ENCODE measurements around the gene DTNA.

DTNA gene

GRCh38 chr18:34695310-34695709, 14.8 kb upstream of the DTNA start:
- no peak overlapping the region for H3K27ac ChIP-seq (ENCODE audit: low read length)
- H3K9me3 ChIP-seq (replicated peaks; ENCODE audit: insufficient read depth, low read length) = no peaks in the 10 kb centered on the region
- no peaks in the 10 kb centered on the region for H3K79me2 ChIP-seq (ENCODE audit: low read length)
- H4K20me1 ChIP-seq (ENCODE audit: insufficient read depth, low read length) = no peaks in the 10 kb centered on the region
- no peak for DNase-seq
- H3K9ac ChIP-seq (ENCODE audit: low read length) = no peak overlapping the region
- H3F3A ChIP-seq (ENCODE audit: insufficient read depth, low read length) = no peaks in the 10 kb centered on the region
- no peaks in the 10 kb centered on the region for H3K27me3 ChIP-seq (replicated peaks; ENCODE audit: insufficient read depth, low read length)
- TF ChIP-seq EZH2phosphoT487 (IDR thresholded peaks at IDR 0.05; ENCODE audit: low read length) (no peak), EZH2 (optimal IDR thresholded peaks at IDR 0.05; ENCODE audit: low read depth, low read length) (no peak), CTCF (IDR thresholded peaks at IDR 0.05; ENCODE audit: low read length) (no peak)
- no peak overlapping the region for H3K4me3 ChIP-seq (ENCODE audit: low read length)
- H3K4me2 ChIP-seq (ENCODE audit: low read depth, low read length) = no peak overlapping the region
- no peaks in the 10 kb centered on the region for H3K4me1 ChIP-seq (ENCODE audit: low read length)
- no peak overlapping the region for H2AFZ ChIP-seq (ENCODE audit: low read length)
- H3K9me2 ChIP-seq (replicated peaks; ENCODE audit: insufficient read depth, low read length) = no peaks in the 10 kb centered on the region
- no peaks in the 10 kb centered on the region for H3K36me3 ChIP-seq (replicated peaks; ENCODE audit: insufficient read depth, low read length)

DNA sequence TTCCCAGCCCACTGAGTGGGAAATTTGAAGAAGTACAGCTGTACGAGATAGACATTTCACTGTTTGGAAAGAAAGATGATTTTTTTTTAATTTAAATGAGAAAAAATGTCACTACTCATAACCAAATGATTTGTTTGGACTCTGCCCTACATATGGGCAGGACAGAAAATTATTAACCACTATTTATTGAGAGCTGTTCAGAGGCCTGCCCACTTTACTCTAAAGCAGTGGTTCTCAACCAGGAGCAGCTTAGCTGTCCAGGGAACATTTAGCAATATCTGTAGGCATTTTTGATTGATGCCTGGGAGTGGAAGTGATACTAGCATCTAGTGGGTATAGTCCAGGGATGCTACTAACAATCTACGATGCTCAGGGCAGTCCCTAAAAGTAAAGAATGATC, 13.4 kb upstream of the DTNA start:
- Histone ChIP-seq H3K9me2 (replicated peaks; ENCODE audit: insufficient read depth, low read length) (no peaks in the 10 kb centered on the region), H3K4me2 (ENCODE audit: low read depth, low read length) (no peak overlapping the region), H3K9me3 (replicated peaks; ENCODE audit: insufficient read depth, low read length) (no peaks in the 10 kb centered on the region), H3K27ac (ENCODE audit: low read length) (no peak overlapping the region), H3K79me2 (ENCODE audit: low read length) (no peaks in the 10 kb centered on the region), H4K20me1 (ENCODE audit: insufficient read depth, low read length) (no peaks in the 10 kb centered on the region), H3K27me3 (replicated peaks; ENCODE audit: insufficient read depth, low read length) (no peaks in the 10 kb centered on the region), H3K36me3 (replicated peaks; ENCODE audit: insufficient read depth, low read length) (no peaks in the 10 kb centered on the region), H3K9ac (ENCODE audit: low read length) (no peak overlapping the region), H3K4me3 (ENCODE audit: low read length) (no peak overlapping the region), H3F3A (ENCODE audit: insufficient read depth, low read length) (no peaks in the 10 kb centered on the region), H2AFZ (ENCODE audit: low read length) (no peak overlapping the region), H3K4me1 (ENCODE audit: low read length) (no peaks in the 10 kb centered on the region)
- no peak for TF ChIP-seq EZH2phosphoT487 (IDR thresholded peaks at IDR 0.05; ENCODE audit: low read length)
- TF ChIP-seq CTCF (IDR thresholded peaks at IDR 0.05; ENCODE audit: low read length) = no peak
- TF ChIP-seq EZH2 (optimal IDR thresholded peaks at IDR 0.05; ENCODE audit: low read depth, low read length) = no peak
- no peak for DNase-seq

DNA sequence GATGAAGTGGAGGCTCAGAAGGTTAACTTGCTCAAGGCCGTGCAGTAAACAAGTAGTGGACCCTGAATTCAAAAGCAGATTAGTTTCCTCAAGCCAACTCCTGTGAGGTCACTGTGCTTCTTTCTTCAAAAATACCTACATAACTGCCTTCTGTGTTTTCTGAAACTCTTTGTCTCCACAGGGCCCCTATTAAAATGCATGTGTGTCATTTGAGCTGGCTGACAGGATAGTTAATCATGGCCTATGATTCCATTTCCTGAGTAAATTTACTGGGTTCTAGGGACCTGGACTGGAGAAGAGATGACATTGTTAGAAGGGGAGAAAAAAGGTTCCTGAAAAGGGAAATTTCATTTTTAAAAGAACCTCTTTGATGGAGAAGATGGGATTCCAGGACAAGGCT, 12.9 kb upstream of the DTNA start:
- TF ChIP-seq CTCF (IDR thresholded peaks at IDR 0.05; ENCODE audit: low read length) (no peak), EZH2 (optimal IDR thresholded peaks at IDR 0.05; ENCODE audit: low read depth, low read length) (no peak), EZH2phosphoT487 (IDR thresholded peaks at IDR 0.05; ENCODE audit: low read length) (no peak)
- Histone ChIP-seq H3K4me3 (ENCODE audit: low read length) (no peak overlapping the region), H3K27me3 (replicated peaks; ENCODE audit: insufficient read depth, low read length) (no peaks in the 10 kb centered on the region), H4K20me1 (ENCODE audit: insufficient read depth, low read length) (no peaks in the 10 kb centered on the region), H3K4me1 (ENCODE audit: low read length) (no peaks in the 10 kb centered on the region), H3K9me3 (replicated peaks; ENCODE audit: insufficient read depth, low read length) (no peaks in the 10 kb centered on the region), H3K27ac (ENCODE audit: low read length) (no peak overlapping the region), H3K79me2 (ENCODE audit: low read length) (no peaks in the 10 kb centered on the region), H3K36me3 (replicated peaks; ENCODE audit: insufficient read depth, low read length) (no peaks in the 10 kb centered on the region), H3F3A (ENCODE audit: insufficient read depth, low read length) (no peaks in the 10 kb centered on the region), H3K9me2 (replicated peaks; ENCODE audit: insufficient read depth, low read length) (no peaks in the 10 kb centered on the region), H3K4me2 (ENCODE audit: low read depth, low read length) (no peak overlapping the region), H2AFZ (ENCODE audit: low read length) (no peak overlapping the region), H3K9ac (ENCODE audit: low read length) (no peak overlapping the region)
- no peak for DNase-seq

Measured in MM.1S (cell line).